GM19240 (cell line): ENCODE measurements around the gene OR1J2.

Source experiments
- DNase-seq: peaks from one replicate; pipeline ENCODE4 v3.0.0; 2011; ENCODE audit warnings: low spot score; ENCODE audit not compliant: insufficient read length

OR1J2 gene

DNA sequence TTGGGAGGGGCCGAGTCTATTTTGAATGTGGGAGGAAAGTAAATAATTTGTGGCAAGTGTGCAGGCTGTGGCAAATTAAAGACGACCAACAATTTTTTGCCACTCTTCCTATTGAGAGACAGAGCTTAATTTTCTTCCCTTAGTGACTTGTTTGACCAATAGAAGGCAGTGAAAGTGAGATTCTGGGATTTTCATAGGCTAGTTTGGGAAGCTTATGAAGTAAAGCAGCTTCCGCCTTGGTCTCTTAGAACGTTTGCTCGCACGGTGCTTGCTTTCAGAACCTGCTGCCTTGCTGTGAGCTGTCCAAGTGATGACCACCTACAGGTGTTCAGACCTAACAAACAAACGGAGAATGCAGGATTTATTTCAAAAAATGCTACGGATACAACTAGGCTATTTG is 35.6 kb downstream of the OR1J2 start:
- no peak for DNase-seq

- DNase-seq, result no peak
These were observed 40.8 kb downstream of the OR1J2 start for GRCh38 chr9:122551371-122551770.

DNA sequence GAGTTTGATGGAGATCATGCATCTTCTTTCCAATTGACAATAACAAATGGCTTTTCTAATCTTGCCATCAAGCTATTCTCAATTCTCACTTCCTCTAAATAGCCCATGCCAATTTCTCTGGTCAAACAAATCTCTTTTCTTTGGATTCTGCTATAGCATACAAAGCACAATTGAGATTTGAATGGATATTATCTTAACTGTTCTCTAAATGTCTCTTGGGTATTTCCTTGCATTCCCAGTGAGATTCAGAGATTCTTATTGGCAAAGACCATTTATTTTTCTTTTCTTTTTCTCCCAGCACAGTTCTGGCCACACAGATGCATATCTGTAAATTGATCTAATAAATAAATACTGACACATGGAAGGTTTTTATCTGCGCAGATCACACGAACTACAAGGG is 42.2 kb downstream of the OR1J2 start, which contains the start of gene OR1N2:
Gene OR1N2 (plus strand): TSS at position 301 of the 400 bp plus-strand sequence. CDS start 100 bp downstream, outside the sequence.
- DNase-seq, result no peak
